GM12891 (cell line): Measurements from ENCODE around the gene SCARF2.
"Not testable (repeated sequence)": the region's sequence is repeated elsewhere in the genome, so short reads cannot be mapped to it uniquely, and the experiment has no call there.

Experiments used
- DNase-seq: peaks from one replicate; pipeline ENCODE4 v3.0.0; 2011; ENCODE audit warnings: low spot score; ENCODE audit not compliant: insufficient read length
- FAIRE-seq: peaks from 2 replicates; lab custom pipeline; 2011; peaks lifted over from hg19 to GRCh38; lab: Jason Lieb, UNC
- PAX5 ChIP-seq: IDR thresholded peaks from 2 replicates; pipeline ENCODE4 v1.6.1; 2011; ENCODE audit warnings: low read length, moderate library complexity, mild to moderate bottlenecking; ENCODE audit not compliant: insufficient read depth, severe bottlenecking
- POLR2A ChIP-seq: IDR thresholded peaks from 2 replicates; pipeline ENCODE4 v1.6.1; 2011; ENCODE audit warnings: low read depth, low read length, control low read depth
- POLR2AphosphoS5 ChIP-seq: IDR thresholded peaks from 2 replicates; pipeline ENCODE4 v1.6.1; 2011; ENCODE audit warnings: low read depth, low read length, control low read depth
- POU2F2 ChIP-seq: IDR thresholded peaks from 2 replicates; pipeline ENCODE4 v1.6.1; 2011; ENCODE audit warnings: low read depth, mild to moderate bottlenecking, control low read depth, low read length, moderate library complexity
- SPI1 ChIP-seq: IDR thresholded peaks from 2 replicates; pipeline ENCODE4 v1.6.1; 2011; ENCODE audit warnings: low read depth, low read length, control low read depth
- TAF1 ChIP-seq: IDR thresholded peaks from 2 replicates; pipeline ENCODE4 v1.6.1; 2011; ENCODE audit warnings: low read depth, low read length, control low read depth

The SCARF2 gene

GRCh38 chr22:20393705-20394476 lies 43.7 kb downstream of the SCARF2 start, which contains the start of gene ZNF74:
ZNF74 (plus strand) TSS chr22:20394151; CDS start chr22:20394629, 478 bp downstream.
- peak; percentile 97 for FAIRE-seq
- TF ChIP-seq POLR2A (peak; percentile 87), POLR2AphosphoS5 (peak; percentile 80), TAF1 (peak; percentile 56), POU2F2 (peak; percentile 38; the same call in 1 of the 2 replicates), SPI1 (no peak), PAX5 (no peak)
- peak; percentile 66 for DNase-seq

- TF ChIP-seq POLR2A = no peak
- no peak for TF ChIP-seq PAX5
- FAIRE-seq = peak; percentile 26
- no peak for DNase-seq
Observed at GRCh38 chr22:20392983-20393704, 44.5 kb downstream of the SCARF2 start.

GRCh38 chr22:20392365-20392881 lies 45.2 kb downstream of the SCARF2 start:
- DNase-seq, FAIRE-seq: not testable (repeated sequence)

GRCh38 chr22:20391222-20391621 lies 46.4 kb downstream of the SCARF2 start:
- FAIRE-seq (no peak), DNase-seq (no peak)
- TF ChIP-seq TAF1 = no peak

GRCh38 chr22:20390394-20390907 lies 47.2 kb downstream of the SCARF2 start:
- no peak for FAIRE-seq
- no peak for DNase-seq
- no peak for TF ChIP-seq POU2F2
- no peak for TF ChIP-seq TAF1
- no peak for TF ChIP-seq POLR2AphosphoS5
- TF ChIP-seq POLR2A = no peak
- no peak for TF ChIP-seq PAX5
- TF ChIP-seq SPI1 = no peak

GRCh38 chr22:20389288-20389687 lies 48.3 kb downstream of the SCARF2 start:
- TF ChIP-seq PAX5 (no peak), POLR2A (no peak), POU2F2 (no peak), TAF1 (no peak), SPI1 (no peak), POLR2AphosphoS5 (no peak)
- DNase-seq (no peak), FAIRE-seq (no peak)

- TF ChIP-seq POLR2A (no peak), TAF1 (no peak), POLR2AphosphoS5 (no peak), PAX5 (no peak), SPI1 (no peak), POU2F2 (no peak)
- FAIRE-seq (peak; percentile 38), DNase-seq (no peak)
Observed at GRCh38 chr22:20388200-20388599, 49.4 kb downstream of the SCARF2 start.

DNA sequence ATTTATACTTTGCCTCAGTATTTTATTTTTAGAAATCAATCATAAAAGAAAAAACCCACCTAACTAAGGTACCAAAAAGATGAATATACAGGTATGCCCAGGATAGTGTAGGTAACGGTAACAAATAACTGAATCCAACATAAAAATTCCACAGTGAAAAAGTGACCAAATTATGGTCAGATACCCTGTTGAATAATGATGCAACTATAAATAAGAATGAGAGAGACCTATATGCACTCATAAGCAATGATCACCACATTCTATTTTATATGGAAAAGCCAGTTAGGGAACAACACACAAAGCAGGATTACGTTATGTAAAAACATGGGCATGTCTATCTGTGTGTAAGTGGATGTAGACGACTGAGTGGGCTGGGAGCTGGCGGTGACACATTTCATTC lies 50.7 kb downstream of the SCARF2 start:
- DNase-seq (no peak), FAIRE-seq (no peak)
- no peak for TF ChIP-seq POLR2A
- TF ChIP-seq TAF1 = no peak
- no peak for TF ChIP-seq POU2F2
- TF ChIP-seq POLR2AphosphoS5 = no peak
- no peak for TF ChIP-seq PAX5
- no peak for TF ChIP-seq SPI1

DNA sequence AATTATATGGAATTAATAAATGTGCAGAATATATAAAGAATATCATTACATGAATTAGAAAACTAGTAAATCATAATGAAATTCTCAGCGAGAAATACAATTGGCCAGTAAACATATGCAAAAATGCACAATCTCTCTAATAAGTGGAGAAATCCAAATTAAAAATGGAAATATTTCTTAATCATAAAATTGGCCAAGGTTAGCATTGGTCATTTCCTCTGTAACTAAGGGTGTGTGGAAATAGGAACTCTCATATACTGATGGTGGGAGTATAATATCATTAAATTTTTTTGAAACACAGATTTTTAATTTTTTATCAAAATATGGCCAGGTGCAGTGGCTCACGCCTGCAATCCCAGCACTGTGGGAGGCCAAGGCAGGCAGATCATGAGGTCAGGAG lies 51.3 kb downstream of the SCARF2 start:
- DNase-seq (no peak), FAIRE-seq (no peak)
- TF ChIP-seq POU2F2 (no peak), POLR2A (no peak), POLR2AphosphoS5 (no peak), SPI1 (no peak), PAX5 (no peak), TAF1 (no peak)

DNA sequence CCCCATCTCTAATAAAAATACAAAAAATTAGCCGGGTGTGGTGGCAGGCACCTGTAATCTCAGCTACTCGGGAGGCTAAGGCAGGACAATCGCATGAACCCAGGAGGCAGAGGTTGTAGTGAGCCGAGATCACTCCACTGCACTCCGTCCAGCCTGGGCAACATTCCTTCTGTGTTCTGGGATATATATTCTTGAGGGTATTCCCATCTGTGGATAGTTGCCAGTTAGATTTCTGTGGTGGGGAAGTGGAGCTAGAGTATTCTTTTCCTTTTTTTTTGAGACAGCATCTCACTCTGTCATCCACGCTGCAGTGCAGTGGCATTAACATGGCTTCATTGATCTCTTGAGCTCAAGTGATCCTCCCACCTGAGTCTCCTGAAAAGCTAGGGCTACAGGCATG lies 52.8 kb downstream of the SCARF2 start:
- FAIRE-seq (no peak), DNase-seq (no peak)
- no peak for TF ChIP-seq POU2F2
- no peak for TF ChIP-seq TAF1
- TF ChIP-seq PAX5 = no peak
- TF ChIP-seq SPI1 = no peak
- no peak for TF ChIP-seq POLR2A
- TF ChIP-seq POLR2AphosphoS5 = no peak
